Nephron (organoid): ENCODE data around the gene ID2.
"Not testable (repeated sequence)": the region's sequence is repeated elsewhere in the genome, so short reads cannot be mapped to it uniquely, and the experiment has no call there.

Source experiments
- H3K27ac Mint-ChIP-seq, 3 experiments: 2 replicates each; pipeline ENCODE4 v1.8.0; 2020; ENCODE audit warnings: mixed read lengths in 3 of 3, mild to moderate bottlenecking in 2 of 3, moderate library complexity in 1 of 3
- H3K27me3 Mint-ChIP-seq: 2 replicates; pipeline ENCODE4 v1.8.0; 2021; ENCODE audit warnings: low read depth, mild to moderate bottlenecking, moderate library complexity, mixed read lengths
- H3K36me3 Mint-ChIP-seq: 2 replicates; pipeline ENCODE4 v1.8.0; 2020; ENCODE audit warnings: low read depth, mixed read lengths
- H3K4me1 Mint-ChIP-seq: 2 replicates; pipeline ENCODE4 v1.8.0; 2020; ENCODE audit warnings: mixed read lengths
- H3K4me3 Mint-ChIP-seq, 3 experiments: 2 replicates each; pipeline ENCODE4 v1.8.0; 2020; ENCODE audit warnings: mild to moderate bottlenecking in 3 of 3, mixed read lengths in 3 of 3, moderate library complexity in 2 of 3
- H3K9me3 Mint-ChIP-seq: 2 replicates; pipeline ENCODE4 v1.8.0; 2020; ENCODE audit warnings: mixed read lengths
- CTCF ChIP-seq, 3 experiments: fragments of 200-600 bp; sonication (generic); IDR thresholded peaks; one replicate each; pipeline ENCODE4 v1.5.0; 2021; ENCODE audit warnings: antibody characterized with exemption in 3 of 3; ENCODE audit not compliant: unreplicated experiment in 3 of 3

The ID2 gene

DNA sequence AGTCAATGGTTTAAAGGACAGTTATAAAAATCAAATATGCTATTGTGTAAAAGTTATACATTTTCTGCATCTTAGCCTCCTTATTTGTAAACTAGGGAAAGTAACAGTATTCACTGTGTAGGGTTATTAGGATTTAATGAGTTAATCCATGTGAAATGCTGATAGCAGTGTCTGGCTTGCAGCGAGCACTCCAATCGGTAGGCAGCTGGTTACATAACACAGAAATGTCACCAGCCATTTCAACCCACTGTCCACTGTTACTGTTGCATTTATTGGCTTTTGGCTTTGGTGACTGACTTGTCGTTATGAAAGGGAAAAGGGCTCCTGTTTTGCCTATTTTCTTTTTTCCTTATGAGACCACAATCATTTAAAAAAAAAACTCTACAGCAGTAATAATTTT, 38.9 kb downstream of the ID2 start:
- Mint-ChIP-seq H3K27me3 (peaks cover 4% of the 10 kb centered on the region), H3K4me3 (no peak overlapping the region), H3K27ac (no peak overlapping the region), H3K4me1 (no peaks in the 10 kb centered on the region), H3K9me3 (no peaks in the 10 kb centered on the region), H3K36me3 (peaks cover 5% of the 10 kb centered on the region)
- no peak for TF ChIP-seq CTCF (IDR thresholded peaks at IDR 0.05; ENCODE audit: unreplicated experiment in 3 of 3)

GRCh38 chr2:8721410-8721809, 39.6 kb downstream of the ID2 start:
- Mint-ChIP-seq H3K9me3 (no peaks in the 10 kb centered on the region), H3K4me3 (no peak overlapping the region), H3K27me3 (peaks cover 4% of the 10 kb centered on the region), H3K4me1 (no peaks in the 10 kb centered on the region), H3K27ac (no peak overlapping the region), H3K36me3 (peaks cover 9% of the 10 kb centered on the region)
- no peak for TF ChIP-seq CTCF (IDR thresholded peaks at IDR 0.05; ENCODE audit: unreplicated experiment in 3 of 3)

- Mint-ChIP-seq H3K4me1 (no peaks in the 10 kb centered on the region), H3K36me3 (peaks cover 16% of the 10 kb centered on the region), H3K4me3 (no peak overlapping the region), H3K9me3 (no peaks in the 10 kb centered on the region), H3K27ac (no peak overlapping the region), H3K27me3 (peaks cover 4% of the 10 kb centered on the region)
- TF ChIP-seq CTCF (IDR thresholded peaks at IDR 0.05; ENCODE audit: unreplicated experiment in 3 of 3): no peak
Observed at GRCh38 chr2:8722986-8723385, 41.1 kb downstream of the ID2 start.

GRCh38 chr2:8725838-8726237, 44.0 kb downstream of the ID2 start:
- Mint-ChIP-seq H3K4me3 (no peak overlapping the region), H3K36me3 (peaks cover 43% of the 10 kb centered on the region), H3K9me3 (no peaks in the 10 kb centered on the region), H3K27me3 (no peaks in the 10 kb centered on the region), H3K4me1 (no peaks in the 10 kb centered on the region), H3K27ac (no peak overlapping the region)
- TF ChIP-seq CTCF (IDR thresholded peaks at IDR 0.05; ENCODE audit: unreplicated experiment in 3 of 3): no peak

DNA sequence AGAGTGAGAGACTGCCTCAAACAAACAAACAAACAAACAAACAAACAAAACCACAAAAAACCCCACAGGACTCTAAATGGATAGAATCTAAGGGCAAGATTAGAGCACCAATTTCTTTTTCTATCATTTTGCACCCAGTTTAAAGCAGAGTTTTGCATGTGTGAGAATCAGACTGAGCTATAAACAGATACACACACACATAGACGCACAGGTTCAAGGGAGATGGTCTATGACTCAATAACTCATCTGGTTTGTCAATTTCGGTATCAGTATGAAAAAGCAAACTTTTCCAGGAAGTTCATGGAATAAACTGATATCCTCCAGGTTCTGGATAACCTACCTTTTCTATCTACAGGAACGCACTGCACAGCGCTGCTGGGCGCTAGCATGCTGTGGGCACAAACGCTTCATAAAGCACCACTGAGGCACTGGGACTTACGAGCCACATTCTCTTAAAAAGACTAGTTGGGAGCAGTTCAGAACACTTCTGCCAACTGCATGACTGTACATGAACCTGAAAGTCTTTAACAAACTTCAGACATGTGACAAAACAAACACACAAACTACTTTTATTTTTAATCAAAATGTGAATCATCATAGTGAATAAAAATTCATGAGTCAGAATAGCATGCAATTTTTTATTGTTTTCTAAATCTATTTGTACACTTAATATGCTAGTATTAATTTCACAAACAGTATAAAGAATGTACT, 46.6 kb downstream of the ID2 start:
- TF ChIP-seq CTCF (IDR thresholded peaks at IDR 0.05; ENCODE audit: unreplicated experiment in 3 of 3): no peak
- Mint-ChIP-seq H3K27ac (no peak overlapping the region), H3K4me3 (no peak overlapping the region)

GRCh38 chr2:8729101-8729500, 47.2 kb downstream of the ID2 start:
- H3K4me3 Mint-ChIP-seq, H3K4me1 Mint-ChIP-seq, H3K27me3 Mint-ChIP-seq, H3K9me3 Mint-ChIP-seq, H3K27ac Mint-ChIP-seq: not testable (repeated sequence)
- peaks cover 69% of the 10 kb centered on the region for H3K36me3 Mint-ChIP-seq

More for the DNA sequence above, 46.6 kb downstream of the ID2 start:
- Mint-ChIP-seq H3K9me3 (no peaks in the 10 kb centered on the region), H3K36me3 (peaks cover 63% of the 10 kb centered on the region), H3K27me3 (no peaks in the 10 kb centered on the region), H3K4me1 (no peaks in the 10 kb centered on the region)
